HG03442 (cell line): ENCODE data around the gene ACO2.

Experiments
- ATAC-seq: cut with Tn5 transposase; IDR thresholded peaks from one replicate; pipeline ENCODE4 v1.9.1; 2021; ENCODE audit warnings: mild to moderate bottlenecking, moderate library complexity; ENCODE audit not compliant: unreplicated experiment

Gene ACO2

GRCh38 chr22:41487037-41487935 is 18.4 kb downstream of the ACO2 start:
- no peak for ATAC-seq

- no peak for ATAC-seq
Observed at GRCh38 chr22:41488076-41488475, 19.2 kb downstream of the ACO2 start.

DNA sequence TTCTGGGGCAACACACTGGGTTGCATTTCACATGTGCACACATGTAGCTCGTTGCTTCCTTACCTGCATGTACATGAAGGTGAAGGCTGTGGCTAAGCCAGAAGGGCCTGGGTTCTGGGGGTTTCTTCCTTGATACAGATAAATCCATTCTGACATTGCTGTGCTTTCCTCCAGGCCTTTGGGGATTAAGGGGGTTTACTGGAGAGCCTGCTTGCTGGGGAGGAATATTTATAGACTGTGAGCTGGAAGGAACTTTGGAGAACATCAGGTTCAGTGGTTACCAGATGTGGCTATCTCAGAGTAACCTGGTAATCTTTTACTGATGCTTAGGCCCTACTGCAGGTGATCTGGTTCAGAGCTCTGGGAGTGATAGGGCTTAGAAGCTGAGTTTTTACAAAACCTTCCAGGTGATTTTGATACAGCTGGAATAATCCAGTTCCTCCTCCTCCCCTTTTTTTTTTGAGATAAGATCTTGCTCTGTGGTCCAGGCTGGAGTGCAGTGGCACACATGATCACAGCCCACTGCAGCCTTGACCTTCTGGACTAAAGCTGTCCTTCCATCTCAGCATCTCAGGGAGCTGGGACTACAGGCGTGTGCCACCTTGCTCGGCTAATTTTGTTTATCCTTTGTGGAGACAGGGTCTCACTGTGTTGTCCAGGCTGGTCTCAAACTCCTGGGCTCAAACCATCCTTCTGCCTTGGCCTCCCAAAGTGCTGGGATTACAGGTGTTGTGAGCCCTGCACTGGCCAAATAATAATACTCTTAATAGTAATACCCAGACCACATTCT is 19.9 kb downstream of the ACO2 start:
- ATAC-seq: no peak

GRCh38 chr22:41491374-41492100 is 22.6 kb downstream of the ACO2 start:
- no peak for ATAC-seq

DNA sequence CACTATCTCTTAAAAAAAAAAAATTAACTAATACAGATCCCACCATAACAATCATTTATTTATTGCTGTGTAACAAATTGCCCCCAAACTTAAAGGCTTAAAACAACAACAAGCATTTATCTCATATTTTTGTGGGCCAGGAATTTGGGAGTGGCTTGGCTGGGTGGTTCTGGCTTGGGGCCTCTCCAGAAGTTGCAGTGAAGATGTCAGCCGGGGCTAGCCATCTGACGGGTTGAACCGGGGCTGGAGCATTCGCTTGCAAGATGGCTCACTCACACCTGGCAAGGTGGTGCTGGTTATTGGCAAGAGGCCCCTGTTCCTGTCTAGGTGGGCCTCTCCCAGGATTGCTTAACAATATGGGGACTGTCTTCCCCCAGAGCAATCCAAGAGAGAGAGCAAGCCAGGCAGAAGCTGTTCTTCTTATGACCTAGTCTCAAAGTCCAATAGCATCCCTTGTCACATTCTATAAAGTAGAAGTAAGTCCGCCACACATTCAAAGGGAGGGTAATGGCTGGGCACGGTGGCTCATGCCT is 29.5 kb downstream of the ACO2 start:
- ATAC-seq: no peak

DNA sequence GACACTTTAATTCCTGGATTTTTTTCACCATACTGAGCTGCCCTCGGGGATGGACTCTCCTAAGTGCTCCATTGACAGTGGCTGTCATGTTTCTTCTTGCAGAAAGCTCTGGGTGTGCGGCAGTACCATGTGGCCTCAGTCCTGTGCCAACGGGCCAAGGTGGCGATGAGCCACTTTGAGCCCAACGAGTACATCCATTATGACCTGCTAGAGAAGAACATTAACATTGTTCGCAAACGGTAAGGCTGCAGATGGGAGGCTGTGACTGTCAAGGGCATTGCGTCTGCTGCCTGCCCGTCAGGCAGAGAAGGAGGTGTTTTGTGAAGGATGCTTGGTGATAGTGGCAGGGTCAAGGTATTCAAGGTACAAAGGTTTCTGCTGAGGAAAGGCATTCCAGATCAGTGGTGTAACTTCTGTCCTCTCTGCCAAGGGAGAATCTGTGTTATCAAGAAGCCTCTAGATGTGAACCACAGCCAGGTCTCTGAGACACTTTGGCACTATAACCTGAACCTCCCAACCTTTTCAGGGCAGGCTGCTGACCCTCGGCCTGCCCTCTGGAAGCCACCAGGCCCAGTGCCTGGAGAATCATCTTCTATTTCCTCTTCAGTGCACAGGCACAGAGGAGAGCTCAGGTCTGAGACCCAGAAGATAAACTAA is 30.8 kb downstream of the ACO2 start:
- no peak for ATAC-seq

GRCh38 chr22:41500303-41500702 is 31.4 kb downstream of the ACO2 start:
- ATAC-seq: no peak

DNA sequence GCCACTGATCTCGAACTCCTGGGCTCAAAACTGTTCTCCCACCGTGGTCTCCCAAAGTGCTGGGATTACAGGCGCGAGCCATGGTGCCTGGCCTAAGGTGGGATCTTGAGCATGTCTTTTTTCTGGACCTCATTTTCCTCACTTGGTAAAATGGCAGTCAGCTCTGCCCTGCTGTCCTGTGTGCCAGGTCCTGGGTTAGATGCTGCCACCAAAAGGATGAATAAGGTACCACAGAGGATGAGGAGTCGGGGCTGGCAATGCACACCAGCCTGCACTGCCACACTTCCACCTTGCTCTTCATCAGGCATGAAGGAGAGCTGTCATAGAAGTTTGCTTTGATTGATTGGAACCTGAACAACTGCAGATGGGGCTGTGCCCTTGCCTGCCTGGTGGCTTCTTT is 32.3 kb downstream of the ACO2 start:
- ATAC-seq: no peak

DNA sequence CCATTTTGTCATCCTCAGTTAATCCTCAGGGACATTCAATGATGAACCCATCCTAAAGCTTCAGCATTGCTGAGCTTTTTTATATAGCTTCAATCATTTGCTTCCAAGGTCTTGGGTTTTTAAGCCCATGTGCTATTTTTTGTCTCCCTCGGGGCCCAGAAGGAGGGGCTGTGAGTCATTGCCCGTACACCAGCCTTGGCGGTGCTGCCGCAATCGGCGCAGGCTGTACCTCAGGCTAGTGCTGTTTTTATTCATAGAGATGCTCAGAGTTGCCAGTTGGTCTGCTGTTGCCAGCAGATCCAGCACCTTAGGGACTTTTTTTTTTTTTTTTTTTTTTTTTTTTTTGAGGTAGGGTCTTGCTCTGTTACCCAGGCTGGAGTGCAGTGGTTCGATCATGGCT is 35.5 kb downstream of the ACO2 start:
- ATAC-seq: no peak

DNA sequence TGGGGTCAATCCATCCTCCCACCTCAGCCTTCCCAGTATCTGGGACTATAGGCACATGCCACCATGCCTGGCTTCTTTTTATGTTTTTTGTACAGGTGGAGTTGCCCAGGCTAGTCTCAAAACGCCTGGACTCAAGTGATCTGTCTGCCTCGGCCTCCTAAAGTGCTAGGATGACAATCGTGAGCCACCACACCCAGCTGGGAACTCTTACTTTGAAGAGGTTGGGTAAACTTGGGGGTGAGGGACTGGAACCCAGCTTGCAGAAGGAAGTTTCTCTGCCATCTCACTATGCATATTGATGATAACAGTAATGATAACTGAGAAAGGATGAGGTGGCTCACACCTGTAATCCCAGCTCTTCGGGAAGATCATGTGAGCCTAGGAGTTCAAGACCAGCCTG is 35.9 kb downstream of the ACO2 start:
- ATAC-seq: no peak

DNA sequence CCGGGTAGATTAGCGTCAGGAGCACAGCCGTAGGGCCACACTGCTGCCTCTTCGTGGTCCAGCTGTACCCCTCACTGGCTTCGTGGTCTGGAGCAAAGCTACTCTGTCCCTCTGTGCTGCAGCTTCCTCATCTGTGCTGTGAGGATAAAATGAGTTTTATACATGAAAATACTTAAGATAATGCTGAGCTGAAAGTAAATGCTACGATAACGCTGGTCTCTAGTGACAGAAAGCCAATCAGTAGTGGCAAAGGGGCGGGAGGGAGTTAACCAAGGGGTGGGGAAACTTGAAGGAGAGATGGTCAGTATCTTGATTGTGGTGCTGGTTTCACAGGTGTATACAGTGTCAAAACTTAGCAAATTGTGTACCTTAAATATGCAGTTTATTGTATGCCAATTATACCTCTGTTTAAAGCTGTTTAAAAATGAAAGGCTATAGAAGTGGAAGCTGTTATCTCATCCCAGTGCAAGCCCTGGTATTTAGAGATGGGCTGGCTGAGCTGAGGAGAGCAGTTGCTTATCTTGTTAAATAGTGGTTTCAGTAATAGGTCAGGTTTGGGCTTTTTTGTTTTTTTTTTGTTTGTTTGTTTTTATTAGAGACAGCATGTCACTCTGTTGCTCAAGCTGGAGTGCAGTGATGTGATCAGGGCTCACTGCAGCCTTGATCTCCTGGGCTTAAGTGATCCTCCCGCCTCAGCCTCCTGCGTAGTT is 36.7 kb downstream of the ACO2 start:
- ATAC-seq: no peak

GRCh38 chr22:41507330-41508063 is 38.6 kb downstream of the ACO2 start:
- no peak for ATAC-seq

DNA sequence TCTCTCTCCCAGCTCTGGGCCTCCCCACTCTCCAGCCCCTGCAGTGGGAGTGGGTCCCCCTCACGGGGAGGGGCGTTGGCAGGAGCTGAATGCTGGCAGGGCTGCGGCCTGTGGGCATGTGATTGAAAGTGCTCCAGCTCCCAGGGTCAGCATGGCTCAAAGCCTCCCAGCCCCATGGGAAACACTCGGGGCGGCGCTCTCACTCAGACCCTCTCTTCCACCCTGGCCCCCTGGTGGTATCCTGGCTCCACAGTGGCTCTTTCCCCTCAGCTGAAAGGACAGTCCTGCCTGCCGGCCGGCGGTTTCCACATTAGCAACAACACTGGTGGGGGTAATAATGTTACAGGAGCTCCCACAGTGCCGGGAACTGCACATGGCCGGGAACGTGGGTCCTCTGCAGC is 39.9 kb downstream of the ACO2 start:
- no peak for ATAC-seq

DNA sequence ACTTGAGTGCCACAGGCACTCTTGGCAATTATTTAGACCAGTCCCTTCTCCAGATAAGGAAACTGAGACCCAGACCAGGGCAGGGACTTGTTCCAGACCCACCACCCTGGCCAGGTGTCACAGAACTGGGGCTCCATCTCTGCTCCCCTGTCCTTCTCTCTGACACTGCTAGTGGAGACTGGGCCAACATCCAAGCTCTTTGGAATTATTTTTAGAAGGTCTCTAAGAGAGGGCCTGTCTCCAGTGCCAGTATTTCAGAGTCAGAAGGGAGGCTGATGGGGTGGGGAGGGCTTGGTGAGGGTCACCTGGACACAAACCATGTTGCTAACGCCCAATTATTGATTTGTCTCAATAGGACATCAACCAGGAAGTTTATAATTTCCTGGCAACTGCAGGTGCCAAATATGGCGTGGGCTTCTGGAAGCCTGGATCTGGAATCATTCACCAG is 42.6 kb downstream of the ACO2 start:
- ATAC-seq: no peak

GRCh38 chr22:41512421-41513194 is 43.7 kb downstream of the ACO2 start:
- ATAC-seq: no peak

GRCh38 chr22:41513391-41513790 is 44.5 kb downstream of the ACO2 start:
- ATAC-seq: no peak

- ATAC-seq: no peak
Observed at GRCh38 chr22:41516462-41516861, 47.5 kb downstream of the ACO2 start.
